NOMO-1 treated with DMSO at 0.1 percent for 48 hours (cell line): ENCODE measurements around the gene IYD.
A peak's percentile ranks its signal among the peaks of the same experiment; 100 is the strongest.

Source experiments
- DNase-seq: peaks from one replicate; lab custom pipeline; 2025; ENCODE audit not compliant: unreplicated experiment; lab: John Stamatoyannopoulos, UW

IYD gene, protein sequence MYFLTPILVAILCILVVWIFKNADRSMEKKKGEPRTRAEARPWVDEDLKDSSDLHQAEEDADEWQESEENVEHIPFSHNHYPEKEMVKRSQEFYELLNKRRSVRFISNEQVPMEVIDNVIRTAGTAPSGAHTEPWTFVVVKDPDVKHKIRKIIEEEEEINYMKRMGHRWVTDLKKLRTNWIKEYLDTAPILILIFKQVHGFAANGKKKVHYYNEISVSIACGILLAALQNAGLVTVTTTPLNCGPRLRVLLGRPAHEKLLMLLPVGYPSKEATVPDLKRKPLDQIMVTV

DNA sequence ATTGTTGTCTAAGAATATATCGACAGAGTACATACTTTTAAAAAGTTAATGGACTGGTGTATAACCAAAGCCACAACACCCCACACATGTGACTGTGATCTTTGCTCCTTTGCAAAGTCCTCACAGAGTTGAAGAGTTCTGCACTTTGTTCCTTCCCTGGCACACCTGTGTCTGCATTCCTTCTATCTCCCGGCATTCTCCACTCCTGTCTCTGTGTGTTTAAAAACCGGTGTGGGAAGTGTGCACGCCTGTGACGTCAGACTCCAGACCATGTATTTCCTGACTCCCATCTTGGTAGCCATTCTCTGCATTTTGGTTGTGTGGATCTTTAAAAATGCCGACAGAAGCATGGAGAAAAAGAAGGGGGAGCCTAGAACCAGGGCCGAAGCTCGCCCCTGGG, at the start of gene IYD:
Gene IYD, plus strand, starts transcription at position 251 of the 400 bp plus-strand sequence. Its CDS starts 20 bp downstream, at position 271.
- DNase-seq, result no peak

DNA sequence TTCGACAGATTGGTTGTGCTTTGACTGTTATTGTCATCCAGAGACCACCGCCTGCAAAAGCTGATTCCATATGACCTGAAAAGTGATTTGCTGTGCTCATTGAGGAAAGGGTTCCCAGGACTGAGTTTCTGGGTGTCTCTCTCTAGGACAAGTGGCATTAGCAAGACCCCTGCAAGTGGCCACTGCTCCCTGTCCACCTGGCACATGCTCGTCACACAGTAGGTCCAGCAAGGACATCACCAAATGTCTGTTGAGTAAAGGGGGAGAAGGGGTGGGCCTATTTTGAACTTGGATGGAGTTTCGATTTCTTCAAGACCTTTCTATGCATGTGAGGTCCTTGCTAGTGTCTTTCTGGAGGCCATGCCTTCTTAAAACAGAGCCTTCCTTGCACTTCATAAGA, 48.9 kb upstream of the IYD start:
- no peak for DNase-seq

DNA sequence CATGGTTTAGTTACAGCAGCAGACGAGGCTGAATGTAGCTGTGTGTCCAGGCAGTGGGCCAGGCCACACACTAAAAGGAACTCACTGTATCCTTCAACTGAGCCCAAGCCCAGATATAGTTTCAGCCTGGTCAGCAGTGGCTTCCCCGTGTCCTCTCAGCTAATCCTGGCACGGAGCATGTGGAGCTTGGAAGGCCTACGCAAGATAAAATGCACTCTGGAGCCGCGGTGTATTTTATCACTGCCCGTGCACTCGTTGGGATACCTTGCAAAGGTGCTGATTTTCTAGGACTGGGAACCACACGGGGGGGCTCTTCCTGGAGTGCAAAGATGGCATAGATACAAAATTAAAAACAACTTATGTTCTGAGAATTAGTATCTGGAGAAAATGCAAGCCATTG, 48.4 kb upstream of the IYD start:
- no peak for DNase-seq

DNA sequence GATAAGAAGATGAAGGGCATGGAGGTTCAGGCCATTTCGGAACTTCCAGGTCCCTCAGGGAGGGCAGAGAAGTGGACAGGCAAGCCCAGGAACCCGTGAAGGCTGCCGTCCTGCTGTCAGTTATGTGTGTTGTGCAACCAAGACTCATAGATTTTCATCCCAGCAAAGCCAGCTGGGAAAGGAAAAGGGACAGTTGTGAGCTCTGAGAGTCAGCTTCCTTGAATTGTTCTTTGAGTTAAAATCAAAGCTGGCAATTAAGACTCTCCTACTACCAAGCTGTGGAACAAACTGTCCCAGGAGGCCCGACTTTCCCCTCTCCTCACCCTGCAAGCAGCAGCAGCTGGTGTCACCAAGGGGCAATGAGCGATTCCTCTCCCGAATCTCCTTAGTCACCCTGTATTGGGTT, 46.3 kb upstream of the IYD start:
- no peak for DNase-seq

DNA sequence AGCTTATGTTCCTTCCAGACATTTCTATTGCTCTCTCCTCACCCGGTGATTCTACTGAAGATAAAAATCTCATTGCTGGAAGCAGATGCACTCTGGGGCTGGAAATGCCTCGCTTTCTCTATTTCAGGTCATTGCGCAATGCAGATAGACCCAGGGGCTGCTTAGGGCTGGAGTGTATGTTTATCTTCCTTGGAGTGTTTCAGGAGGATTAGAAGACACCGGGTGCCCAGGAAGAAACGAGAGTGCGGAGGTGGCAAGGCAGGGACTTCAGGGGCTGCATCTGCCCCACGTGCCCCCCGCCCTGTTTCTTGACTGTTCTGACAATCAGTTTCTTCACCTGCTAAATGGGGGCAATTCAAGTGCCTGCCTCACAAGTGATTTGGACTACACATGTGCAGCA, 45.6 kb upstream of the IYD start:
- no peak for DNase-seq

DNA sequence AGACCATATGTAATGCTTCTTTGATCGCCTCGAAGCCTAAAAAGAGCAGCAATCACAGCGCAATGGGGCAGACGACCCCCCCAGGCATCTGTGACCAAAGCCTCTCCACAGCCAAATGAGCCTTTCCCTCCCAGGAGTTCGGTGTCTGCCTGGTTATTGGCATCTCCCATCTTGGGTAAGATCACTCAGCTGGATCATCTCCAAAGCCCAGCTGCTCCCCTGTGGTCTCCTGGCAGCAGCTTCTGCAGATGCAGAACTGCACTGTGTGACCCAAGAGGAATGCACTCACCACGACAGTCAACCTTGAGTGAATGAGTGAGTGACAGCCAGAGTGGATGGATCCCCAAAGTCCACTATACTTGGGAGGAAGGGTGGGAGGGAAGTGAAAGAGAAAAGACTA, 44.8 kb upstream of the IYD start:
- no peak for DNase-seq

DNA sequence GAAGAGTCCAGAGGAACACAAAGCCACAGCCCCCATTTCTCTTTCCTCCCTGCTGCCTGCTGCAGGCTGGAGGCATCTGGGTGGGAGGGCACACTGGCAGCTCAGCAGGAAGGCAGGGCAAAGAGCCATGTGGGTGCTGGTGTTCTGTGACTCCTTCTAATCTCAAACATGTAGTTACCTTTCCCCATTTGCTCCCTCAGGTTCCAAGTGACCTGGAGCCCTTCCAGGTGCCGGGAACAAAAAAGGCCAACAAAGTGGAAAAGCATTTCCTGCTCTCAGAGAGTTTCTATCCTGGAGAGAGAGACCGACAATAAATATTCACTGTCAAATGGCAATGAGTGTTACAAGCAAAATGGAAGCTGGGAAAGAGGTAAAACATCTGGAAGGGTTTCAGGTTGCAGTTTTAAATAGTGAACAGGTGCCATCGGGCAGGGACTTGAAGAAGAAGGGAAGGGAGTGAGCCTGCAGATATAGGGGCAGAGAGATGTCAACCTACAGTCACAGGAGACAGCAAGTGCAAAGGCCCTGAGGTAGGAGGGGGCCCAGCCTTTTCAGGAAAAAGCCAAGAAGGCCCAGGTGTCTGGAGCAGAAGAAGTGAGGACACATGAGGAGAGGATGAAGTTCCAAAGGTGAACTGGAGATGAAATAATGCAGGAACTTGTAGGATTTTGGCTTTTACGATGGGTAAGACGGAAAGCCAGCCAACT, 43.6 kb upstream of the IYD start:
- no peak for DNase-seq

DNA sequence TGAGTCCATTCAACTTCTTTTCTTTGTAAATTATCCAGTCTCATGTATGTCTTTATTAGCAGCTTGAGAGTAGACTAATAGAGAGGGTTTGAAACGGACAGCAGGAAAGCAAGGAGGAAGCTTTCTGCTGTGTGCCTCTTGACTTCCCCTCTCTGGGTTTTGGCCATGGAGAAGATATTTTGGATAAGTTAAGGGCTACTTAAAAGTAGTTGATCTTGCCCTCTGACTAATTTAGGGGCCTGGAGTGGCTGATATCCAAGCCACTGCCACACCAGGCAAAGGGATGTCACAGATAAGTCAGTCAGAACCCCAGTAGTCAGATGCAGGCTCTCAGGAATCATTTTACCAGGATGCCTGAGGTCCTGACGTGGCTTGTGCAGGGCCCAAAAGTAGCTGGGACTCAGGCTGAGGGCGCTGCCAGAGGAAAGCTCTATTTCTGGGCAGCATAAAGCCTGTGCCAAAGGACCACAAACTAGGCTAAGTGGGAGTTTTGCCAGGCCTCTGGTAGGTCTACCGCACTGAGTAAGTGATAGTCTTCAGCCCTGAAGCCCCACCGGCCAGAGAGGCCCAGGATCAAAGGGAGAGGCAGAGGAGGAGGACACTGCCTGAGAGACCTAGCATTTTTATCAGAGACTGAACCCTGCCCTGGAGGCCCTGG, 41.6 kb upstream of the IYD start:
- no peak for DNase-seq

DNA sequence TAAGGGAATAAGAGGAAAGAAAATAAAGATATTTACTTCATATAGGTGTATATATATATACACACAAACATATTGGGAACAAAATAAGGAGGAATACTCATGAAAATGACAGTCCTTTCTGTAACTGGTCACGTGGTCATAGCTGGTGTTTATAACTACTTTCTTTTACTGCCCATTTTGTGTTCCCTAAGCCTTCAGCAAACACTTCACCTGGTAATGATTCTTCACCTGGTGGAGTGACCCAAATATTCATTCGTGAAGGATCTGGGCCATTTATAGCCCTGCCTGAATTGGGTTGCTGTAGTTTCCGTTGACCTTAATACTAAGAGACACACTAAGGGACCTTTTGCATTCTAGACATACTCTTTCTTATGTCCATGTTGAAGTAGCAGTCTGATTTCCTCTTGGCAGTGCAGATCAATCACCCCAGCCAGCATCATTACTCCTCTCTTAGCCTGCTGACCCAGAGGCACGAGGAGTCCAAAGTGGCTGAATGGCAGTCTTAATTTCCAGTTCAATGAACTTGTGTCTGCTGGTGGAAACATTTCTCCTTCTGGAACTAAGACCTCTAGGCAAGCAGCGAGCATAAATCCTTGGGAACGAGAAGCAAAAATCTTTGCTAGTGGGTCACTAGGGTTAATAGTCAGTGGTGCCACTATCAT, 39.9 kb upstream of the IYD start:
- no peak for DNase-seq

DNA sequence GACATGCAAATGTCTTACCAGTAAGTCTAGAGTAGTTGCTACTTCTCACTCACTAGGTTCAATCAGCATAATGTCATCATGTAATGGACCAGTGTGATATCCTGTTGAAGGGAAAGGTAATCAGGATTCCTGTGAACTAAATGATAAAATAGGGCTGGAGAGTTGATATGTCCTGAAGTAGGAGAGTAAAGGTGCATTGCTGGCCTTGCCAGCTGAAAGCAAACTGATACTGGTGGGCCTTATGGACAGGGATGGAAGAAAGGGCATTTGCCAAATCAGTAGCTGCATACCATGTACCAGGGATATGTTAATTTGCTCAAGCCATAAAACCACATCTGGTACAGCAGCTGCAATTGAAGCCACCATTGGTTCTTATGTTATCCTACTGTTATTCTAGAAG, 37.5 kb upstream of the IYD start:
- no peak for DNase-seq

DNA sequence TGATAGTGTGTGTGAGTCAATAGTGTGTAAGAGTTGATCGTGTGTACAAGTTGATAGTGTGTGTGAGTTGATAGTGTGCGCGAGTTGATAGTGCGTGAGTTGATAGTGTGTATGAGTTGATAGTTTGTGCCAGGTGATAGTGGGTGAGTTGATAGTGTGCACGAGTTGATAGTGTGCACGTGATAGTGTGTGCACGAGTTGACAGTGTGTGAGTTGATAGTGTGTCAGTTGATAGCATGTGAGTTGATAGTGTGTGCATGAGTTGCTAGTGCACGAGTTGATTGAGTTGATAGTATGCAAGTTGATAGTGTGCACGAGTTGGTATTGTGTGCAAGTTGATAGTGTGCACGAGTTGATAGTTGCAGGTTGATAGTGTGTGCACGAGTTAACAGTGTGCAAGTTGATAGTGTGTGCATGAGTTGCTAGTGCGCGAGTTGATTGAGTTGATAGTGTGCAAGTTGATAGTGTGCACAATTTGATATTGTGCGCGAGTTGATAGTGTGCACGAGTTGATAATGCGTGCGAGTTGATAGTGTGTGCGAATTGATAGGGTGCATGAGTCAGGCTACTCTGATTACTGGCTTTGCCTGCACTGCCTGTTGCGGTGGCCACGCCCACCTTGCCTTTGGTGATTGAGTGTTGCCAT, 35.8 kb upstream of the IYD start:
- DNase-seq, result no peak

DNA sequence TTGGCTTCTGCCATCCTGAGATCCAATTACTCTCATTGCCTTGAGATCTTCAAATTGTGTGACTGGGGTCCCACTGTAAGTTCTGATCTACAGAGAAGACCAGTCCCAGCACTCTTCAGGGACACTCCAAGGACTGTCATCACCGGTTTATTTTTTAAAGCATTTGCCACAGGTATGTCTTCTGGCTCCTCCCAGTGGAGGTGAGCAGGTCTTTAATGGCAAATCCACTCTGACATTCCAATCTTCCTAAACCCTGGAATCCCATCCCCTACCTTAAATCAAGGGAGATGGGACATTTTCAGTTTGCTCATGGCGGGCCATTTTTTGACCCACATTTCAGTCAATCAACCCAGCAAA, 35.2 kb upstream of the IYD start:
- DNase-seq, result no peak

DNA sequence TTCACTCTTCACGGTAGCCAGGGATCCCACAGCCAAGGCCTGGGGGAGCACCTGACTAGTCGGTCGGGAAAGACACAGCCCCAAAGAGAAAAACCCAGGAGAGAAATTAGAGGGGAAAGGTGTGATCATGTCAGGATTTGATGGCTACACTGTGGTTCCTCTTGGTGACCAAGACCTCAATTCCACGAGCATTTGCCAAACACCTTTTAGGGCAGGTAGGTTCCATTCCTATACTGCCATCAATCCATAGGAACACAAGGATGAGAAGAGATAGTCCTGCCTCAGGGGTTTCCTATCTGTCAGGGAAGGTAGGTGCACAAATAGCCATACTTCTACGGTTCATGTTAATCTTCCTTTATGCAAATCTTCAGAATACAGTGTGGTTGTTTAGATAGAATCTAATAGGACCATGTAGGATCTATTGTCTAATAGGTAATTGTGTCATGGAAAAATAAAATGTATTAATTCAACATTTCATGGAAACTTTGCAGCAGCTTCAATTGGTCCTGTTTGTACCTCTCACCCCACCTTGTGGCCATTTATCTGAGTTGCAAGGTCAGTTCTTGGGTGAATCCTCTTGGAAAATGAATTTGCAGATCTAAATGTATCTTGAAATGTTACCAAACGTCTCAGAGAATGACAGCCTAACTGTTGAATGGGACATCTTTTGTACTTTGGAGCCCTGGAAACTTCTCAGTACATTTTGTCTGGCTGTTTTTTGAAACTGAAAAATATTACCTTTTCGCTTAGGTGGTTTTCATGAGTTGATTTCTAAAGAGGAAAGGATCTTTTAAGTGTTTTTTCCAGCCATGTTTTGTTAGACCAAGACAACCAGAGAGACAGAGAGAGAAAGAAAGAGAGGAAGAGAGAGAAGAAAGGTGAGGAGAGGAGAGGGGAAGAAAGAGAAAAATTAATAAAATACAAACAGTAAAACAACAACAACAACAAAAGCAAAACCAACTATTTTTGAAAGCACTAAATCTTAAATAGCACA, 33.7 kb upstream of the IYD start:
- peak; percentile 28 for DNase-seq

DNA sequence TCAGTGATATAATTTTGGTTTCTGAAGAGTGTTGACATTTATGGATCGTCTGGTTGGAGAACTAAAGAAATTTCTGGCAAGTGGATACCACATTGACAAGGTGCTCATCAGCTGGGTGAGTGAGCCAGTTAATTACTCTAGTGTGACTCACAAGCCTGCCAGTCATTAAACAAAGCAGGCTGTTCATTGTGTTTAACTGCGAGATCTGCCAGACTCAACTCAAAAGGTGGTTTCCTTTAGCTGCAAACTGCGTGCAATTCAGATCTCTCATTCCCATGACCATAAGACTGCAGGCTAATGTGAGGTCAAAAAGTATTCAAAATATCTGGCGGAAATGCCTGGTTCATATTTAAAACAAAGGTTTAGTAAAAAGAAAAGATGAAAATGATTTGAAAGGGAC, 32.5 kb upstream of the IYD start:
- no peak for DNase-seq

DNA sequence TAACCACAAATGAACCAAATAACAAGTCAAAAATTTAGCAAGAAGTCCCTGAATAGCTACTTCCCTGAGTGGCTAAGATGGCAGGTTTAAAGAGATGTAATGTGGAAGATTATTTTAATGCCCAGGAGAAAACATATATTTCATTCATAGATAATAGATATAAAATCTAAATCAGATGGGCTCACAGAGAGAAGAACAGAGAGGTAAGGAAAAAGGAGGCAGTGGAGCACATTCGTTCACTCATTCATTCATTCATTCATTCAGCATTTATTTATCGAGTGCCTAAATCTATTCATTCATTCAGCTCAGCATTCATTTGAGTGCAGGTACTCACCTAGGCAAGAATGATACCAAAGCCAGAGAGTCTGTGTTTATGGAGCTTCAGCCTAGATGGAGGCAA, 32.1 kb upstream of the IYD start:
- no peak for DNase-seq

DNA sequence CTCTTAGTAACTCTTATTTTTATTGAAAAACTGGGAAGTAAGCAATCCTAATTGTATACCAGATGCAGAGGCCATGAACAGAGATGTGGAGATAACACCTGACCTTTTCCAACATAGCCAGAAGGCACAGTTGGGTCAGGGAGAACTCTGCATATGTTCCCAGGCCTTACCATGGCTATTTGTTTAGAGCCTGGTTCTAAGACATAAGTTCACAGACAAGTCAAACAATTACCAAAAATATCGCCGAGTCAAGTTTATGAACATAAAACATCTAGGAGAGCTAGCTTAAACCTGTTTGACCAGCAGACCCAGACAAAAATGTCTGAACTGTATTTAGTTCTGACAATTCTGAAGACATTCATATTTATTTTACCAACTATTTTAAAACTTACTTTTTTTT, 26.7 kb upstream of the IYD start:
- DNase-seq, result no peak

DNA sequence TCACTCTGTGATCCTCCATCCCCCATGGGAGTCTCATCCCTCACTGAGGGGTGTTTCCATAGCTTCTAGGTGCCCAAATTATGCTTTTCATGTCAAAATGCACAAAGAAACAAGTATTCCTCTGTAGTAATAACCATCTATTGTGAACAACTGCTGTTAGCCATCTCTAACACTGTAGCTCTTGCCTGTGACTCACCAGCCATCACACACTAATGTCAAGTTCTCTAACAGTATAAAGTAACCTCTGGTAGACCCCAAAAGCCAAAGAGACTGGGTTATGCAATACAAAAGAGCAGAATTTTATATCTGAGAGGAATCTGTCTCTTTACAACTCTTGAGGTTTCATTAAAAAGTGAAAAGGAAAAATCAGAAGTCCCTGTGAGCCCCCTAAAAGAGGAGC, 25.4 kb upstream of the IYD start:
- DNase-seq, result peak; percentile 37

DNA sequence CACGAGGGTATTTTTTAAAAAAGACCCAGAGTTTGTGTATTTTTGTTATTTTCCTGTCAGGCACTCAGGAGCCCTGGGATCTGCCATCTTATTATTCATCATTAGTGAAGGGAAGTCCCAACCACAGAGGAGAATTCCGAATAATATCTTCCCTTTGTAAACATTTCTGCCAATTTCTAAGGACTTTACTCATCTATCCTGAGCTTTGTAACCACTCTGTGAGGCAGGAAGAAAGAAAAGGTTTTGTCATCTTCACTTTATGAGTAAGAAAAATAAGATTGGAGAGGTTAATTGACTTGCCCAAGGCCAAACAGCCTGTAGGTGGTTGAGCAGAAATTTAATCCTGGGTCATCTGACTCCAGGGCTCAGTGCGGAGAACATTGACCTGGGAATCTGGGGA, 23.0 kb upstream of the IYD start:
- DNase-seq, result no peak

DNA sequence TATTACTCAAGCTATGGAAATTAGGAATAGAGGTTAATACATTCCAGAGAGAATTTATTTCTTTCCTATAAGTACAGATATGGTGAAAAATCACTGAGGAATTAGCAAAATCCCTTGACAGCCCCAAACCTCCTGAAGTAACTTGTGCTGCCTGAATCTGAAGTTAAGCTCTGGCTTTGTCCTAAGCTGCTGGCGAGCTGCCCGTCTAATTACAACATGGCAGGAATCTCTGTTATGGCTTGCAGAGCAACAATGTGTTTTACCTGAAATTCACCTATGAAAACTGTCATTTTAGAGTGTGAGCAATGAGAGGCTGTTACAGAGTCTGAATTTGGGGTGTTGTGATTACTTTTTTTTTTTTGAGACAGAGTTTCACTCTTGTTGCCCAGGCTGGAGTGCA, 22.5 kb upstream of the IYD start:
- no peak for DNase-seq

DNA sequence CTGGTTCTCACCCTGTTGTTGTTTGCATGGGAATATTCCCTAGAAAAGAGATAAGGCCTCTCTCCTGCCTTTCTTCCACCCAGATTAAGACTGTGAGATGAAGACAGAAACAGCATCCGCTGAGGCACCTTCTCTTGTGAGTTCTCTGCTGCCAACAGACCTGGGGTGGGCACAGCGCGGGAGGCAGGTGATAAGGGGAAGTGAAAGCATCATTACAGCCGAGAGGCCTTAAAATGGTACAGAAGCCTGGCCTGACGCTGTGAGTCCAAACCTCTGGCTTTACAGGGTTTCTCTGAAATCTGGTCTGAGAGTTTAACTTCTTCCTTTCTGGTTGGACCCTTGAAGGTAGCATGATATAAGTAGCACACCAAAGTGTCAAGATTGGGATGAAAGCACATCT, 21.0 kb upstream of the IYD start:
- DNase-seq, result peak; percentile 68
